GM12873 (cell line): Measurements from ENCODE around the gene BLACAT1.

Experiments
- TF ChIP-seq, protein P1 (sequence below): IDR thresholded peaks from 2 replicates; pipeline ENCODE4 v1.5.1; 2012; ENCODE audit warnings: low read depth, mild to moderate bottlenecking, moderate library complexity, low read length, control low read depth; ENCODE audit not compliant: insufficient read depth; ENCODE audit errors: missing control alignments

The BLACAT1 gene

DNA sequence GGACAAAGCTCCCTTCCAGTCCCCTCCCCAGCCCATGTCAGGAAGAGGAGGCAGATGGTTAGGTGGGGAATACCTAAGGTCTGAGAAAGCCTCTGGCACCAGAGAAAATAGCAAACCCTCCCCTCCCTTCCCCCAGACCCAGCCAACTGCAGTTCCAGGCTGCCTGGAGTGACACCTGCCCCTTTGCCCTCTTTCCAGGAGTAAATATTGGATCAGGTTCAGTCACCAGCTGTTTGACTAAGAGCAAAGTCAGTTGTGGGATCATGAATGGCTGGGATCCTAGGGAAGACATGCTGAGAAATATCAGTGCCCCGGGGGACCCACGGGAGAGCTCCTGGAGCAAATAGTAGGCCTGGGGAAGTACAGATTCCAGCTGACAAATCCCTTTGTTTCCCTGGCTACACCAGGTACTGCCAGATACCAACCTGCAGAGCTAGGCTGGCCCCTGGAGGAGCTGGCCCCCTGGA is 36.4 kb upstream of the BLACAT1 start:
- TF ChIP-seq, protein P1, sequence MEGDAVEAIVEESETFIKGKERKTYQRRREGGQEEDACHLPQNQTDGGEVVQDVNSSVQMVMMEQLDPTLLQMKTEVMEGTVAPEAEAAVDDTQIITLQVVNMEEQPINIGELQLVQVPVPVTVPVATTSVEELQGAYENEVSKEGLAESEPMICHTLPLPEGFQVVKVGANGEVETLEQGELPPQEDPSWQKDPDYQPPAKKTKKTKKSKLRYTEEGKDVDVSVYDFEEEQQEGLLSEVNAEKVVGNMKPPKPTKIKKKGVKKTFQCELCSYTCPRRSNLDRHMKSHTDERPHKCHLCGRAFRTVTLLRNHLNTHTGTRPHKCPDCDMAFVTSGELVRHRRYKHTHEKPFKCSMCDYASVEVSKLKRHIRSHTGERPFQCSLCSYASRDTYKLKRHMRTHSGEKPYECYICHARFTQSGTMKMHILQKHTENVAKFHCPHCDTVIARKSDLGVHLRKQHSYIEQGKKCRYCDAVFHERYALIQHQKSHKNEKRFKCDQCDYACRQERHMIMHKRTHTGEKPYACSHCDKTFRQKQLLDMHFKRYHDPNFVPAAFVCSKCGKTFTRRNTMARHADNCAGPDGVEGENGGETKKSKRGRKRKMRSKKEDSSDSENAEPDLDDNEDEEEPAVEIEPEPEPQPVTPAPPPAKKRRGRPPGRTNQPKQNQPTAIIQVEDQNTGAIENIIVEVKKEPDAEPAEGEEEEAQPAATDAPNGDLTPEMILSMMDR: no peak

DNA sequence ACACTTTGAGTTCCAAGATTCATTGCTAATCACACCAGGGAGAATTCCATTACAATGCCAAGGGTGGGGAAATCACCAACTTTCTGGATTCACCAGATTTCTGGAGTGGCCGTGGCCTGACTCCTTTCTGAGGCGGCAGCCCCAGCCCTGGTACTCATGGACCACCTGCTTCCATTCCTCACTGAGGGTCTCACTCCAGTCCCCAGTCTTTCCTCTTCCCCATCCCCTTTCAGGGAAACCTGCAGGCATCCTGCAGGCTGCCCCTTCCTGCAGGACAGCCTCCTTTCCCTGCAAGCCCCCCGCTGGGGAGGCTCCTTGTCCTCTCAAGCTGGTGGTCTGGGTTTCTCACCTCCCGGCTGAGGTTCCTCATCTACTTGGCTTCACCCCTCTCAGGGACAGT is 35.9 kb upstream of the BLACAT1 start:
- TF ChIP-seq, protein P1: no peak

DNA sequence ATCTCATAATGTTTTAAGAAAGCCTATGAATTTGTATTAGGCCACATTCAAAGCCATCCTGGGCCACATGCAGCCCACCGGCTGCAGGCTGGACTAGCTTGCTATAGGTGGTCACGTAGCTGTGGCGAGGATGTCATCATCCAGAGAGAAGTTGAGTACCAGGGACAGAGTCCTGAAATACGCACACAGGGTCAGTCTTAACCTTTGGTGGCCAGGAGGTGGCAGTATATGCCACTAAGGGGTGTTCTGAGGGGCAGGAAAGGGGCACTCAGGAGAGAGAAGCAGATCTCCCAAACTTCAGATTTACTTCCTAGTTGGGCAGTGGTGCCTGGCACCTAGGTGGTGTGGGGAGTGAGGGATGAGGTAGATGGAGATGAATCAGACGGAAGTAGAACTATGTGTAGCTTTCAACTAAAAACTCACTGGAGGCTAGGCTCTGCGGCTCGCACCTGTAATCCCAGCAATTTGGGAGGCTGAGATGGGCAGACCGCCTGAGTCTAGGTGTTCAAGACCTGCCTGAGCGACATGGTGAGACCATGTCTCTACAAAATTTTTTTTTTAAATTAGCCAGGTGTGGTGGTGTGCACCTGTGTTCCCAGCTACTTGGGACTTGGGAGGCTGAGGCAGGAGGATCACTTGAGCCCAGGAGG is 32.4 kb upstream of the BLACAT1 start:
- TF ChIP-seq, protein P1: peak; percentile 84

DNA sequence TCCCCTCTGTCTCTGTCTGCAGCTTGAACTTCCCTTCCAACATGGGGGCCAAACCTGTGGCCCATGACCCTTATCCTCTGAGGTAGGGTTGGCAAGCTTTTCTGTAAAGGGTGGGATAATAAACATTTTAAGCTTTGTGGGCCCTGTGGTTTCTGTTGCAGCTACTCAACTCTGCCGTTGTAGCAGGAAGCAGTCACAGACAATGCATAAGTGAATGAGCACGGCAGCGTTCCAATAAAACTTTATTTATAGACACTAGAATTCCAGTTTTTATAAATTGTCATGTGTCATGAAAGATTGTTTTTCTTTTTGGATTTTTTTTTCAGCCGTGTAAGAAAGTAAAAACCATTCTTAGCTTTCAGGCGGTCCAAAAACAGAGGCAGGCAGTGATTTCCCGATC is 30.4 kb upstream of the BLACAT1 start:
- TF ChIP-seq, protein P1: no peak

DNA sequence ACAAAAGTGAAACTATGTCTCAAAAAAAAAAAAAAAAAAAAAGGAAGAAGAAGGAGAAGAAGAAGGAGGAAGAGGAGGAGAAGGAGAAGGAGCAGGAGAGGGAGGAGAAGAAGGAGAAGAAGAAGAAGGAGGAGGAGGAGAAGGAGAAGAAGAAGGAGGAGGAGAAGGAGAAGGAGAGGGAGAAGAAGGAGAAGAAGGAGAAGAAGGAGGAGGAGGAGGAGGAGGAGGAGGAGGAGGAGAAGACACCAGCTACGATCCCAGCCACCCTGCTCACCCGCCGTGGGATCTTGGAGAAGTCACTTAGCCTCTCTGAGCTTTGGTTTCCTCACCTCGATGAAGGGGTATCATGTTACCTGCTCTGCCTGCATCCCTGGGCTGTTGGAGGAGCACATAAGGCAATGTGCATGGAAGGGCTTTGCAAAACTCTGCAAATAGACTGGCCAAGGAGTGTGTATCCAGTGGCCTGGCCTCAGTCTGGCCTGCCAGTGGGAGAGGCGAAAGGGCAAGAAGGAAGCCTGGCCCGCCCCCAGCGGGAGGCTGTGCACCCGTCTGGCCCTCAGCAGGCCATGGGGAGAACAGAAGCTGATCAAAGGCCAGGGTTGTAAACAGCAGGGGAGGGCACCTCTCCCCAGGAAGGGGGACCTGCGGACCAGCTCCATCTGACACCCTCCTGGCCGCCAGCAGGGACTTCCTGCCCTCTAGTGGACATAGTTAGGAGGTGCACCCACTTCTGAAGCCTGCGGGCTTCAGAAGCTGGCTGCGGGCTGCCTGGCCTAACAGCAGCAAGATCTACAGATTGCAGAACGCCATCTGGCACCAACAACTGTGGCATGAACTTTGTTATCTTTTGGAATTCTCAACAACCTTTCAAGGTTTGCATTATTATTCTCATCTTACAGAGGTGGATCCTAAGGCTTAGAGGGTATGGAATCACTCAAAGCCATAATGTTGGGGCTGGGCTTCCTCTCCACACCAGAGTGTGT is 29.4 kb upstream of the BLACAT1 start:
- TF ChIP-seq, protein P1: peak; percentile 94

DNA sequence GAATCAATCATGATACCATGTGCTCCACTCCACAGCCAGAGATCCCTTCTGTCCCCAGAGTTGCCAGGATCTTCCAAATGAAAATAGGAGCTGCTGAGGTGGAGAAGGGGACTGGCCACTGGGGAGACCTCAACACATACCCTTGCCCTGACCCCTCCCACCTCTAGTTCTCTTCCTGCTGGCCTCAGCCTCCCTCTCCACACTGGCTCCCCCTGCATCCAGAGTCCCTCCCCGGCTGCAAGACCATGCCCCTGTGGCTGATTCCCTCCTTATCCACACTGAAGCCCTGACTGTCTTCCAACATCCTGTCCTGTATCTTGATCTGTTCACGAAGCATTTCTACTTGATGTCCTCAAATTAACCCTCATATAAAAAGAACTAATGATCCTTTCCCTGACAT is 27.5 kb upstream of the BLACAT1 start:
- TF ChIP-seq, protein P1: no peak

DNA sequence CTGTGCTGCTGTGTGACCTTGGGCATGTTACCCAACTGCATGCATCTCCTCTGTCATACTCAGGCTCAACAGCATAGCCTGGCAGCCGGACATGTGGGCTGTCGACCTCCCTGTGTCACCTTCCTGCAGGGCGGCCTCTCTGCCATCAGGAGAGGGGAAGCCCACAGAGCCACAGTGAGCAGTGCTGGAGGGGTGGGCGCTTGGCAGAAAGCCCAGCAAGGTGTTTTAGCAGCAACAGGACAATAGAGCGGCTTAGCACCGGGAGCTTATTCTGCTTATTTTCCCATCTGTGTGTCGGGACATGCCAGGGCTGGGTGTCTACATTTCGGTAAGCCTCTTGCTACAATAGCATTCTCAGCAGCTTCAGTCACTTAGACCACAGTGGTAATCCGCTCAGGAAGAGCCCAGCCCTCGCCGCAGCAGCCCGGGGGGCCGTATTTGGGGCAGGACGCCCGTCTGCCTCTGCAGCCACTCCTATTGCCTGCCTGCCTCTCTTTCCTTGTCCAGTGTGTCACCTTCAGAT is 25.8 kb upstream of the BLACAT1 start:
- TF ChIP-seq, protein P1: no peak
